Glutamatergic neuron (in vitro differentiated cells): ENCODE measurements around the gene NHS. TPM values are rescaled to one million over a fixed set of nuclear protein-coding genes. Genes with fewer than 3 reads are reported as not detected.
"Not testable (repeated sequence)": the region's sequence is repeated elsewhere in the genome, so short reads cannot be mapped to it uniquely, and the experiment has no call there.

Source experiments
- DNase-seq: peaks from one replicate; pipeline ENCODE4 v3.0.0; 2022
- H3K27ac Mint-ChIP-seq: one replicate; pipeline ENCODE4 v1.8.0; 2020; ENCODE audit warnings: mild to moderate bottlenecking, mixed read lengths, inconsistent platforms; ENCODE audit not compliant: unreplicated experiment
- H3K27me3 Mint-ChIP-seq: one replicate; pipeline ENCODE4 v1.8.0; 2020; ENCODE audit warnings: mild to moderate bottlenecking, moderate library complexity, mixed read lengths, inconsistent platforms; ENCODE audit not compliant: unreplicated experiment
- H3K36me3 Mint-ChIP-seq: one replicate; pipeline ENCODE4 v1.8.0; 2020; ENCODE audit warnings: mild to moderate bottlenecking, mixed read lengths, inconsistent platforms; ENCODE audit not compliant: unreplicated experiment
- H3K4me1 Mint-ChIP-seq: one replicate; pipeline ENCODE4 v1.8.0; 2020; ENCODE audit warnings: mild to moderate bottlenecking, low read depth, mixed read lengths, inconsistent platforms; ENCODE audit not compliant: unreplicated experiment
- H3K4me3 Mint-ChIP-seq: one replicate; pipeline ENCODE4 v1.8.0; 2020; ENCODE audit warnings: mild to moderate bottlenecking, mixed read lengths, inconsistent platforms; ENCODE audit not compliant: unreplicated experiment
- H3K9me3 Mint-ChIP-seq: one replicate; pipeline ENCODE4 v1.8.0; 2020; ENCODE audit warnings: mild to moderate bottlenecking, moderate library complexity, mixed read lengths, inconsistent platforms; ENCODE audit not compliant: unreplicated experiment
- CTCF ChIP-seq: fragments of 200-600 bp; sonication (generic); IDR thresholded peaks from one replicate; pipeline ENCODE4 v1.5.0; 2021; ENCODE audit not compliant: partially characterized antibody, unreplicated experiment
- total RNA-seq: library from RNA; stranded (reverse); fragmentation: NEBNext Ultra II Directional; extraction: Animal tissue kit (Norgen Biotek cat#: 25700); gene quantifications from one replicate; pipeline ENCODE4 v1.2.1, GENCODE V29; 2021; ENCODE audit not compliant: unreplicated experiment

NHS gene
- total RNA-seq, 1 donor from 2014 or later = 9.1 TPM

- Mint-ChIP-seq H3K9me3 (no peaks in the 10 kb centered on the region), H3K36me3 (no peaks in the 10 kb centered on the region), H3K27me3 (no peaks in the 10 kb centered on the region), H3K4me1 (peaks cover 5% of the 10 kb centered on the region), H3K4me3 (no peak overlapping the region), H3K27ac (no peak overlapping the region)
- no peak for DNase-seq
- no peak for TF ChIP-seq CTCF
These were observed 65.8 kb downstream of the NHS start for GRCh38 chrX:17440836-17441235.

- Mint-ChIP-seq H3K4me1 (peaks cover 10% of the 10 kb centered on the region), H3K27me3 (no peaks in the 10 kb centered on the region), H3K27ac (no peak overlapping the region), H3K9me3 (no peaks in the 10 kb centered on the region), H3K4me3 (no peak overlapping the region), H3K36me3 (no peaks in the 10 kb centered on the region)
- no peak for DNase-seq
- TF ChIP-seq CTCF = no peak
These were observed 67.0 kb downstream of the NHS start for GRCh38 chrX:17441965-17442364.

- no peak for DNase-seq
- peaks cover 10% of the 10 kb centered on the region for H3K4me1 Mint-ChIP-seq
- no peaks in the 10 kb centered on the region for H3K27me3 Mint-ChIP-seq
- no peaks in the 10 kb centered on the region for H3K36me3 Mint-ChIP-seq
- no peak for TF ChIP-seq CTCF
- no peak overlapping the region for H3K4me3 Mint-ChIP-seq
- H3K9me3 Mint-ChIP-seq = no peaks in the 10 kb centered on the region
- no peak overlapping the region for H3K27ac Mint-ChIP-seq
These were observed 67.9 kb downstream of the NHS start for GRCh38 chrX:17442898-17443297.

GRCh38 chrX:17443556-17443955 lies 68.6 kb downstream of the NHS start:
- TF ChIP-seq CTCF = no peak
- Mint-ChIP-seq H3K27me3 (no peaks in the 10 kb centered on the region), H3K36me3 (no peaks in the 10 kb centered on the region), H3K27ac (no peak overlapping the region), H3K4me3 (no peak overlapping the region), H3K4me1 (peaks cover 10% of the 10 kb centered on the region), H3K9me3 (no peaks in the 10 kb centered on the region)
- no peak for DNase-seq

- H3K27ac Mint-ChIP-seq, H3K4me3 Mint-ChIP-seq, H3K4me1 Mint-ChIP-seq, DNase-seq, H3K27me3 Mint-ChIP-seq, H3K36me3 Mint-ChIP-seq, H3K9me3 Mint-ChIP-seq: not testable (repeated sequence)
These were observed 71.3 kb downstream of the NHS start for GRCh38 chrX:17446269-17446668.

GRCh38 chrX:17448188-17448587 lies 73.2 kb downstream of the NHS start:
- no peaks in the 10 kb centered on the region for H3K27me3 Mint-ChIP-seq
- no peak overlapping the region for H3K27ac Mint-ChIP-seq
- H3K4me3 Mint-ChIP-seq = no peak overlapping the region
- no peaks in the 10 kb centered on the region for H3K9me3 Mint-ChIP-seq
- no peak for TF ChIP-seq CTCF
- peaks cover 10% of the 10 kb centered on the region for H3K4me1 Mint-ChIP-seq
- no peak for DNase-seq
- no peaks in the 10 kb centered on the region for H3K36me3 Mint-ChIP-seq
